HepG2 (cell line): Measurements from ENCODE around the gene IGF2BP3. TPM values are rescaled to one million over a fixed set of nuclear protein-coding genes. Genes with fewer than 3 reads are reported as not detected.

Source experiments
- ATAC-seq: fragments of 200-7000 bp; cut with Tn5 transposase; 3 replicates; pipeline ENCODE4 v1.9.1; 2020; ENCODE audit warnings: mild to moderate bottlenecking, moderate library complexity
- BruUV-seq: library from RNA; stranded (reverse); fragments of 400-500 nt; replicated peaks from 2 replicates; lab custom pipeline; 2021; lab: Mats Ljungman, UMichigan
- CTCF ChIA-PET: fragments of 300-600 bp; formaldehyde crosslinking; extraction: SDS; loops from one replicate; lab custom pipeline; 2021; ENCODE audit warnings: low total read pairs, inconsistent platforms, low intra/inter-chr PET ratio; lab: Yijun Ruan, JAX
- POLR2A ChIA-PET: fragments of 350-600 bp; sonication (Branson Sonifier 250); formaldehyde crosslinking; loops from one replicate; lab custom pipeline; 2020; ENCODE audit warnings: antibody characterized with exemption, inconsistent platforms; lab: Yijun Ruan, JAX
- DNase-seq: peaks from one replicate; pipeline ENCODE4 v3.0.0-alpha.2; 2015; ENCODE audit warnings: low spot score
- FAIRE-seq: peaks from 3 replicates; lab custom pipeline; 2011; peaks lifted over from hg19 to GRCh38; lab: Jason Lieb, UNC
- H2AFZ ChIP-seq: one replicate; pipeline ENCODE4 v1.6.1; 2011; ENCODE audit warnings: low read length, inconsistent platforms
- H3K27ac ChIP-seq: fragments of 300-600 bp; 3 replicates; pipeline ENCODE4 v1.8.0; 2011; ENCODE audit warnings: mixed run types, mild to moderate bottlenecking, mixed read lengths, low read length, inconsistent platforms; ENCODE audit not compliant: insufficient read depth; ENCODE audit errors: extremely low read length
- H3K27me3 ChIP-seq, 2 experiments: fragments of 200-600 bp in 1 of 2; 2 replicates in 1 of 2; 3 replicates in 1 of 2; pipeline versions ENCODE4 v1.6.0 to v1.8.0; 2011; ENCODE audit warnings: low read length in 2 of 2, mild to moderate bottlenecking in 2 of 2, moderate library complexity in 2 of 2, inconsistent platforms in 1 of 2; ENCODE audit not compliant: insufficient read depth in 2 of 2, control insufficient read depth in 1 of 2
- H3K36me3 ChIP-seq, 2 experiments: fragments of 200-600 bp in 1 of 2; replicated peaks in 1 of 2; 2 replicates in 1 of 2; 3 replicates in 1 of 2; pipeline versions ENCODE4 v1.5.1 to v1.8.0; 2011; ENCODE audit warnings: low read length in 2 of 2, inconsistent platforms in 1 of 2; ENCODE audit not compliant: insufficient read depth in 2 of 2, control insufficient read depth in 1 of 2
- H3K4me1 ChIP-seq: 2 replicates; pipeline ENCODE4 v1.5.1; 2012; ENCODE audit warnings: low read length, inconsistent platforms; ENCODE audit not compliant: insufficient read depth
- H3K4me2 ChIP-seq: 2 replicates; pipeline ENCODE4 v1.6.0; 2011; ENCODE audit warnings: low read depth, low read length, inconsistent platforms
- H3K4me3 ChIP-seq, 3 experiments: fragments of 200-600 bp in 1 of 3; sonication (generic), shearing (Covaris generic) in 1 of 3; replicated peaks in 1 of 3; 2 replicates each; pipeline ENCODE4 v1.5.1; 2011 to 2016; ENCODE audit warnings: low read length in 3 of 3, inconsistent platforms in 2 of 3, low read depth in 2 of 3, mild to moderate bottlenecking in 2 of 3, control low read depth in 1 of 3, mixed read lengths in 1 of 3; ENCODE audit not compliant: insufficient read depth in 1 of 3
- H3K79me2 ChIP-seq: one replicate; pipeline ENCODE4 v1.6.1; 2011; ENCODE audit warnings: low read length, inconsistent platforms; ENCODE audit not compliant: insufficient read depth
- H3K9ac ChIP-seq: 2 replicates; pipeline ENCODE4 v1.6.0; 2011; ENCODE audit warnings: mild to moderate bottlenecking, low read depth, low read length, inconsistent platforms; ENCODE audit not compliant: insufficient read depth
- H3K9me3 ChIP-seq: 2 replicates; pipeline ENCODE4 v1.5.1; 2012; ENCODE audit warnings: mild to moderate bottlenecking, low read length
- H4K20me1 ChIP-seq: 2 replicates; pipeline ENCODE4 v1.6.0; 2011; ENCODE audit warnings: inconsistent platforms, mild to moderate bottlenecking, low read length, moderate library complexity; ENCODE audit not compliant: insufficient read depth
- ATF7 ChIP-seq, 2 experiments: fragments of 450-650 bp in 1 of 2; sonication (generic) in 1 of 2; formaldehyde crosslinking in 1 of 2; IDR thresholded peaks; 2 replicates each; pipeline versions ENCODE4 v1.4.0 to v1.6.1; 2016 to 2020; ENCODE audit warnings: antibody characterized with exemption in 1 of 2, mild to moderate bottlenecking in 1 of 2, missing genetic modification reagents in 1 of 2
- ETV5 ChIP-seq: IDR thresholded peaks from 2 replicates; pipeline ENCODE4 v1.6.1; 2018; ENCODE audit warnings: missing biosample characterization, missing genetic modification reagents, inconsistent platforms, borderline replicate concordance
- FLYWCH1 ChIP-seq: sonication (generic); formaldehyde crosslinking; IDR thresholded peaks from 2 replicates; pipeline ENCODE4 v1.8.1; 2023; ENCODE audit warnings: mild to moderate bottlenecking, missing genetic modification reagents
- GFI1 ChIP-seq: sonication (generic); formaldehyde crosslinking; IDR thresholded peaks from 2 replicates; pipeline ENCODE4 v1.5.0; 2020; ENCODE audit warnings: missing genetic modification reagents, mild to moderate bottlenecking, borderline replicate concordance
- HIVEP1 ChIP-seq: sonication (generic); formaldehyde crosslinking; IDR thresholded peaks from 2 replicates; pipeline ENCODE4 v1.4.0; 2020; ENCODE audit warnings: mild to moderate bottlenecking, missing genetic modification reagents
- MED1 ChIP-seq: sonication (generic); formaldehyde crosslinking; IDR thresholded peaks from 2 replicates; pipeline ENCODE4 v1.4.0; 2020; ENCODE audit warnings: missing genetic modification reagents
- MXD4 ChIP-seq: IDR thresholded peaks from 2 replicates; pipeline ENCODE4 v1.6.1; 2016; ENCODE audit warnings: mild to moderate bottlenecking, missing biosample characterization, missing genetic modification reagents
- ONECUT2 ChIP-seq: sonication (generic); formaldehyde crosslinking; IDR thresholded peaks from 2 replicates; pipeline ENCODE4 v1.4.0; 2020; ENCODE audit warnings: missing genetic modification reagents
- PATZ1 ChIP-seq: sonication (generic); formaldehyde crosslinking; IDR thresholded peaks from 2 replicates; pipeline ENCODE4 v1.4.0; 2020; ENCODE audit warnings: missing genetic modification reagents
- PHF20 ChIP-seq: sonication (generic); formaldehyde crosslinking; IDR thresholded peaks from 2 replicates; pipeline ENCODE4 v1.5.0; 2020; ENCODE audit warnings: mild to moderate bottlenecking, missing genetic modification reagents
- RFX3 ChIP-seq: IDR thresholded peaks from 2 replicates; pipeline ENCODE4 v1.6.1; 2016; ENCODE audit warnings: missing biosample characterization, missing genetic modification reagents
- SKI ChIP-seq: fragments of 450-650 bp; IDR thresholded peaks from one replicate; pipeline ENCODE4 v1.6.1; 2018; ENCODE audit warnings: mild to moderate bottlenecking; ENCODE audit not compliant: partially characterized antibody
- ZBED4 ChIP-seq: sonication (generic); formaldehyde crosslinking; IDR thresholded peaks from 2 replicates; pipeline ENCODE4 v1.4.0; 2020; ENCODE audit warnings: missing genetic modification reagents, borderline replicate concordance
- ZFX ChIP-seq: sonication (generic); formaldehyde crosslinking; IDR thresholded peaks from 2 replicates; pipeline ENCODE4 v1.4.0; 2020; ENCODE audit warnings: mild to moderate bottlenecking, low read depth, missing genetic modification reagents, moderate library complexity
- ZNF207 ChIP-seq: fragments of 450-650 bp; IDR thresholded peaks from 2 replicates; pipeline ENCODE4 v1.6.1; 2016; ENCODE audit warnings: antibody characterized with exemption, borderline replicate concordance
- ZNF224 ChIP-seq: sonication (generic); formaldehyde crosslinking; IDR thresholded peaks from 2 replicates; pipeline ENCODE4 v1.5.0; 2020; ENCODE audit warnings: mild to moderate bottlenecking, missing genetic modification reagents
- ZNF256 ChIP-seq: sonication (generic); formaldehyde crosslinking; conservative IDR thresholded peaks from 2 replicates; pipeline ENCODE4 v1.4.0; 2020; ENCODE audit warnings: missing genetic modification reagents
- ZNF264 ChIP-seq: sonication (generic); formaldehyde crosslinking; IDR thresholded peaks from 2 replicates; pipeline ENCODE4 v1.4.0; 2020; ENCODE audit warnings: missing genetic modification reagents
- ZNF484 ChIP-seq: sonication (generic); formaldehyde crosslinking; IDR thresholded peaks from 2 replicates; pipeline ENCODE4 v1.5.1; 2020; ENCODE audit warnings: mild to moderate bottlenecking, low read depth, missing genetic modification reagents, borderline replicate concordance
- ZNF75D ChIP-seq: sonication (generic); formaldehyde crosslinking; IDR thresholded peaks from 2 replicates; pipeline ENCODE4 v1.8.1; 2023; ENCODE audit warnings: missing genetic modification reagents, mild to moderate bottlenecking, borderline replicate concordance
- WGBS: methylation state at CpG from one replicate; pipeline ENCODE4 v1.1.6; 2017; ENCODE audit warnings: low lambda C conversion rate; 5-methylcytosine and 5-hydroxymethylcytosine counted together
- in situ Hi-C: cut with HindIII; loops from 2 replicates; pipeline ENCODE4 v1.10.0; 2017; ENCODE audit warnings: low pct_unique_long_range_greater_than_20kb; ENCODE audit not compliant: extremely low pct_ligation_motif_present
- intact Hi-C: fragments of 100-400 bp; cut with micrococcal nuclease; formaldehyde crosslinking; loops from one replicate; pipeline ENCODE4 v1.10.0; 2022; ENCODE audit not compliant: unreplicated experiment
- polyA plus RNA-seq, 8 experiments: library from polyadenylated mRNA; depleted of rRNA in 3 of 8; stranded (reverse) in 7 of 8; unstranded in 1 of 8; fragments of >200 nt; fragmentation: Illumina TruSeq in 4 of 8; extraction: Trizol in 4 of 8; gene quantifications; 2 replicates each; pipeline versions ENCODE4 v1.2.1 to v1.2.3, GENCODE V29; 2011 to 2016; ENCODE audit warnings: low read depth in 4 of 8, missing spikeins in 1 of 8, mixed read lengths in 1 of 8; ENCODE audit not compliant: insufficient read depth in 1 of 8
- total RNA-seq, 5 experiments: library from RNA; depleted of rRNA; stranded (reverse); fragments of >200 nt; fragmentation: Illumina TruSeq; extraction: Trizol; gene quantifications; 2 replicates each; pipeline ENCODE4 v1.2.3, GENCODE V29; 2016; ENCODE audit warnings: low read depth in 1 of 5

Gene IGF2BP3
- total and polyA plus RNA-seq, 2 of the 13 experiments (the other 11 are each of a cell fraction or from before 2014, with no cell fraction given): 37.7 to 39.5 TPM

DNA sequence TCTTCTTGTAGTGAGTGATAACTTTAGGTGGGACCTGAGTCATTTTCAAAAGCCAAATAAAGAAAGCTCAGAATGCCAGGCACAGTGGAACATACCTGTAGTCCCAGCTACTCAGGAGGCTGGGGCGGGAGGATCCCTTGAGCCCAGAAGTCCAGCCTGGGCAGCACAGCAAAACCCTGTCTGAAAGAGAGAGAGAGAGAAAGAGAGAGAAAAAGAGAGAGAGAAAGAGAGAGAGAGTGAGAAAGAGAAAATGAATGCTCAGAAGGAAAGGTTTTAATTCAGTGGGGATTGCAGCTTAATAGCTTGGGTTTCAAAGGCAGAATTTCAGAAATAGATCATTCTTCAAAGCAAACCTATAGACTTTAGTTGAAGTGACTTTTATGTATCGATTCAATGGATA is 198.0 kb downstream of the IGF2BP3 start:
- Histone ChIP-seq H3K27me3 (no peaks in the 10 kb centered on the region), H3K79me2 (no peaks in the 10 kb centered on the region), H3K4me2 (no peak overlapping the region), H2AFZ (no peak overlapping the region), H4K20me1 (no peaks in the 10 kb centered on the region), H3K9me3 (no peaks in the 10 kb centered on the region), H3K27ac (no peak overlapping the region), H3K4me3 (no peak overlapping the region), H3K4me1 (peaks cover 40% of the 10 kb centered on the region), H3K9ac (no peak overlapping the region), H3K36me3 (no peaks in the 10 kb centered on the region)
- DNase-seq (no peak), ATAC-seq (no peak), FAIRE-seq (no peak)
- no TSS peak for BruUV-seq
- CTCF ChIA-PET: interaction anchor here (1.1 to 2.0 kb wide), 6 partner anchors 10 to 275 kb away, joined by 3 to 8 read pairs (median 5); no protein-coding TSS in a partner anchor
- 59% methylated on average over 2 of the region's 2 CpGs for WGBS
- TF ChIP-seq PHF20 (CRISPR knock-in tag) (no peak), SKI (no peak), ETV5 (no peak), ONECUT2 (CRISPR knock-in tag) (no peak), ZNF484 (CRISPR knock-in tag) (no peak), ZNF75D (no peak), RFX3 (CRISPR knock-in tag) (no peak), ZNF207 (no peak), ATF7 (IDR thresholded peaks at IDR 0.05) (no peak), ATF7 (CRISPR knock-in tag; IDR thresholded peaks at IDR 0.05) (no peak), ZNF264 (CRISPR knock-in tag) (no peak), ZNF256 (CRISPR knock-in tag) (no peak), GFI1 (CRISPR knock-in tag) (no peak), MXD4 (no peak), PATZ1 (CRISPR knock-in tag) (no peak), ZBED4 (CRISPR knock-in tag) (no peak), FLYWCH1 (CRISPR knock-in tag) (no peak), MED1 (CRISPR knock-in tag) (no peak), ZNF224 (CRISPR knock-in tag) (no peak), HIVEP1 (CRISPR knock-in tag) (no peak), ZFX (CRISPR knock-in tag) (no peak)
- in situ Hi-C loops (loop anchor here (10.0 to 25.0 kb wide), 2 partner anchors 253 to 440 kb away; partner anchors contain the start of gene STK31), intact Hi-C loops (loop anchor here (5.0 to 10.0 kb wide), 2 partner anchors 163 to 260 kb away; partner anchors contain the start of gene TRA2A)
- POLR2A ChIA-PET: interaction anchor here (0.7 to 2.0 kb wide), 9 partner anchors 20 to 260 kb away, joined by 3 to 15 read pairs (median 6); partner anchors contain the start of gene MALSU1
